IPS-18c (cell line): ENCODE results near the gene ESM1.
"Not testable (repeated sequence)": the region's sequence is repeated elsewhere in the genome, so short reads cannot be mapped to it uniquely, and the experiment has no call there.

Experiments
- H3K4me3 ChIP-seq: 2 replicates; pipeline ENCODE4 v1.7.0; 2013; ENCODE audit warnings: low read depth, mild to moderate bottlenecking, low read length, moderate library complexity; ENCODE audit not compliant: insufficient read depth
- H3K9me3 ChIP-seq: one replicate; pipeline ENCODE4 v1.6.1; 2013; ENCODE audit warnings: mild to moderate bottlenecking, low read length, moderate library complexity; ENCODE audit not compliant: control insufficient read depth, insufficient read depth

Gene ESM1

GRCh38 chr5:54985301-54986268, at the start of gene ESM1:
TSS of gene ESM1 (minus strand) at chr5:54985593. CDS start at chr5:54985517, 76 bp downstream.
- H3K9me3 ChIP-seq: no peaks in the 10 kb centered on the region
- no peak within 1 kb of the TSS for H3K4me3 ChIP-seq

GRCh38 chr5:55033568-55033967, 48.2 kb upstream of the ESM1 start:
- H3K4me3 ChIP-seq: no peak overlapping the region
- peaks cover 6% of the 10 kb centered on the region for H3K9me3 ChIP-seq

GRCh38 chr5:55031492-55031891, 46.1 kb upstream of the ESM1 start:
- H3K4me3 ChIP-seq: no peak overlapping the region

GRCh38 chr5:55030676-55031369, 45.4 kb upstream of the ESM1 start:
- H3K4me3 ChIP-seq: no peak overlapping the region
- H3K9me3 ChIP-seq: peaks cover 6% of the 10 kb centered on the region

More at GRCh38 chr5:55031492-55031891, 46.1 kb upstream of the ESM1 start:
- peaks cover 6% of the 10 kb centered on the region for H3K9me3 ChIP-seq

- peaks cover 4% of the 10 kb centered on the region for H3K9me3 ChIP-seq
- H3K4me3 ChIP-seq: no peak overlapping the region
Measured at GRCh38 chr5:55030220-55030619, 44.8 kb upstream of the ESM1 start.

- Histone ChIP-seq H3K9me3 (peaks cover 4% of the 10 kb centered on the region), H3K4me3 (no peak overlapping the region)
Measured at GRCh38 chr5:55027595-55027994, 42.2 kb upstream of the ESM1 start.

GRCh38 chr5:55022450-55022849, 37.1 kb upstream of the ESM1 start:
- H3K9me3 ChIP-seq: no peaks in the 10 kb centered on the region
- H3K4me3 ChIP-seq: no peak overlapping the region

GRCh38 chr5:55021821-55022220, 36.4 kb upstream of the ESM1 start:
- H3K4me3 ChIP-seq: no peak overlapping the region
- H3K9me3 ChIP-seq: no peaks in the 10 kb centered on the region

- H3K9me3 ChIP-seq: no peaks in the 10 kb centered on the region
- no peak overlapping the region for H3K4me3 ChIP-seq
Measured at GRCh38 chr5:55021410-55021809, 36.0 kb upstream of the ESM1 start.

GRCh38 chr5:55010149-55010548, 24.8 kb upstream of the ESM1 start:
- H3K9me3 ChIP-seq, H3K4me3 ChIP-seq: not testable (repeated sequence)

GRCh38 chr5:55004729-55005128, 19.3 kb upstream of the ESM1 start:
- Histone ChIP-seq H3K4me3 (no peak overlapping the region), H3K9me3 (no peaks in the 10 kb centered on the region)

- H3K4me3 ChIP-seq: no peak overlapping the region
- no peaks in the 10 kb centered on the region for H3K9me3 ChIP-seq
Measured at GRCh38 chr5:55003432-55004065, 18.2 kb upstream of the ESM1 start.

- not testable (repeated sequence) for H3K4me3 ChIP-seq, H3K9me3 ChIP-seq
Measured at GRCh38 chr5:55002166-55002565, 16.8 kb upstream of the ESM1 start.

GRCh38 chr5:54997081-54997480, 11.7 kb upstream of the ESM1 start:
- Histone ChIP-seq H3K9me3 (no peaks in the 10 kb centered on the region), H3K4me3 (no peak overlapping the region)

- H3K9me3 ChIP-seq: no peaks in the 10 kb centered on the region
- no peak overlapping the region for H3K4me3 ChIP-seq
Measured at GRCh38 chr5:54996466-54996865, 11.1 kb upstream of the ESM1 start.

- Histone ChIP-seq H3K4me3 (no peak overlapping the region), H3K9me3 (no peaks in the 10 kb centered on the region)
Measured at GRCh38 chr5:54995168-54995567, 9.8 kb upstream of the ESM1 start.

GRCh38 chr5:54994628-54995027, 9.2 kb upstream of the ESM1 start:
- no peaks in the 10 kb centered on the region for H3K9me3 ChIP-seq
- H3K4me3 ChIP-seq: no peak overlapping the region

GRCh38 chr5:54993318-54993717, 7.9 kb upstream of the ESM1 start:
- no peak overlapping the region for H3K4me3 ChIP-seq
- H3K9me3 ChIP-seq: no peaks in the 10 kb centered on the region
